ENCODE results near the gene PDE1C. TPM values are rescaled to one million over a fixed set of nuclear protein-coding genes. Genes with fewer than 3 reads are reported as not detected.

Gene PDE1C
- total RNA-seq, 2 experiments from 2014 or later, result not detected

GRCh38 chr7:31940167-31940566 is 130.0 kb downstream of the PDE1C start:
- ATAC-seq, result no peak
- Mint-ChIP-seq H3K4me1 (ENCODE audit: low read depth) (no peaks in the 10 kb centered on the region), H3K9me3 (ENCODE audit: insufficient read depth) (peaks cover 3% of the 10 kb centered on the region), H3K27ac (no peak overlapping the region), H3K27me3 (ENCODE audit: low read depth) (no peaks in the 10 kb centered on the region), H3K4me3 (no peak overlapping the region), H3K36me3 (ENCODE audit: low read depth) (no peaks in the 10 kb centered on the region)
- CTCF ChIA-PET, result no interaction called here
- DNase-seq, result no peak
- POLR2A ChIA-PET, result no interaction called here

DNA sequence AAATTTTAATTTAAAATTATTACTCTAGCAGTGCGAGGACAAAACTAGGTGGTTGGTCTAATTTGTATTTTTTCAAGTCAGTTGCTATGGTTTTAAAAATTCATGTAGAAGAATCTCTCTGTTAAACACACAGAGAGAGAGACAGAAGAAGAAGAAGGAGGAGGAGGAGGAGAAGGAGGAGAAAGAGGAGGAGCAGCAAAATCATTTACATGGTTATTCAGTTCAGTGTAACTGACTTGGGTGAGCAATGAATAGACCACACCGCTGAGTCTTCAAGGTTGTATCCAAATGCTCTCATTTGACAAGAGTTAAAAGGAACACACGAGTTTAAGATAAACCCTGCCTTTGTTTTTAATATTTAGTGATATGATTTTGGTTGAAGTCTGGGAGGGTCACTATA is 131.1 kb downstream of the PDE1C start:
- Mint-ChIP-seq H3K36me3 (ENCODE audit: low read depth) (no peaks in the 10 kb centered on the region), H3K9me3 (ENCODE audit: insufficient read depth) (peaks cover 3% of the 10 kb centered on the region), H3K4me3 (no peak overlapping the region), H3K4me1 (ENCODE audit: low read depth) (no peaks in the 10 kb centered on the region), H3K27me3 (ENCODE audit: low read depth) (no peaks in the 10 kb centered on the region), H3K27ac (no peak overlapping the region)
- ChIA-PET CTCF (no interaction called here), POLR2A (no interaction called here)
- no peak for DNase-seq
- ATAC-seq, result no peak

GRCh38 chr7:31938650-31939049 is 131.6 kb downstream of the PDE1C start:
- ChIA-PET POLR2A (no interaction called here), CTCF (no interaction called here)
- H3K4me3 Mint-ChIP-seq, result no peak overlapping the region
- H3K4me1 Mint-ChIP-seq (ENCODE audit: low read depth), result no peaks in the 10 kb centered on the region
- peaks cover 3% of the 10 kb centered on the region for H3K9me3 Mint-ChIP-seq (ENCODE audit: insufficient read depth)
- H3K36me3 Mint-ChIP-seq (ENCODE audit: low read depth), result no peaks in the 10 kb centered on the region
- no peaks in the 10 kb centered on the region for H3K27me3 Mint-ChIP-seq (ENCODE audit: low read depth)
- no peak overlapping the region for H3K27ac Mint-ChIP-seq
- no peak for ATAC-seq
- DNase-seq, result no peak

DNA sequence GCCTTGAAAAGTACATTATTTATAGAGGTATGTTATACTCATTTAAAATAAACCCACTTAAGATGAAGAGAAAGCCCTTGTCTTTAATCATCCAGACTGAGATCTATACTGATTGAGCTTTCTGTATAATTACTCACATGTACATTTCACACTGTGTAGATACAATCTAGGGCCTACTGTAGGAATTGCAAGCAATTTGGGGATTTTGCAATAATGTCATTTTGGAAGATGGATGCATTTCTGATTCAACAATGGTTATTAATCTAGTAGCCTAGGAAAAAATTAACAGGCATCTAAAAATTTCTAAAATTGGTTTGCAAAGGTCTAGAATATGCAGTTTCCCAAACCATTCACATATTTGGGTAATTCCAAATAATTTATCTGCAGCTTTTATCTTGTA is 132.2 kb downstream of the PDE1C start:
- H3K27me3 Mint-ChIP-seq (ENCODE audit: low read depth), result no peaks in the 10 kb centered on the region
- ATAC-seq (no peak), DNase-seq (no peak)
- no peaks in the 10 kb centered on the region for H3K36me3 Mint-ChIP-seq (ENCODE audit: low read depth)
- no peaks in the 10 kb centered on the region for H3K4me1 Mint-ChIP-seq (ENCODE audit: low read depth)
- CTCF ChIA-PET, result no interaction called here
- POLR2A ChIA-PET, result no interaction called here
- H3K27ac Mint-ChIP-seq, result no peak overlapping the region
- no peak overlapping the region for H3K4me3 Mint-ChIP-seq
- peaks cover 3% of the 10 kb centered on the region for H3K9me3 Mint-ChIP-seq (ENCODE audit: insufficient read depth)

- Mint-ChIP-seq H3K9me3 (ENCODE audit: insufficient read depth) (peaks cover 3% of the 10 kb centered on the region), H3K27ac (no peak overlapping the region), H3K4me3 (no peak overlapping the region), H3K36me3 (ENCODE audit: low read depth) (no peaks in the 10 kb centered on the region), H3K27me3 (ENCODE audit: low read depth) (no peaks in the 10 kb centered on the region), H3K4me1 (ENCODE audit: low read depth) (no peaks in the 10 kb centered on the region)
- ATAC-seq, result no peak
- POLR2A ChIA-PET, result no interaction called here
- CTCF ChIA-PET, result no interaction called here
- DNase-seq, result no peak
Measured at GRCh38 chr7:31935124-31936054, 134.8 kb downstream of the PDE1C start.

- Mint-ChIP-seq H3K27me3 (ENCODE audit: low read depth) (no peaks in the 10 kb centered on the region), H3K9me3 (ENCODE audit: insufficient read depth) (peaks cover 3% of the 10 kb centered on the region), H3K36me3 (ENCODE audit: low read depth) (no peaks in the 10 kb centered on the region), H3K27ac (no peak overlapping the region), H3K4me3 (no peak overlapping the region), H3K4me1 (ENCODE audit: low read depth) (no peaks in the 10 kb centered on the region)
- CTCF ChIA-PET, result no interaction called here
- ATAC-seq, result no peak
- no peak for DNase-seq
- POLR2A ChIA-PET, result no interaction called here
Measured at GRCh38 chr7:31934551-31934950, 135.7 kb downstream of the PDE1C start.

- Mint-ChIP-seq H3K36me3 (ENCODE audit: low read depth) (no peaks in the 10 kb centered on the region), H3K27ac (no peak overlapping the region), H3K4me1 (ENCODE audit: low read depth) (no peaks in the 10 kb centered on the region), H3K9me3 (ENCODE audit: insufficient read depth) (no peaks in the 10 kb centered on the region), H3K4me3 (no peak overlapping the region), H3K27me3 (ENCODE audit: low read depth) (no peaks in the 10 kb centered on the region)
- ATAC-seq (no peak), DNase-seq (no peak)
- ChIA-PET CTCF (no interaction called here), POLR2A (no interaction called here)
Measured at GRCh38 chr7:31933481-31933880, 136.7 kb downstream of the PDE1C start.

DNA sequence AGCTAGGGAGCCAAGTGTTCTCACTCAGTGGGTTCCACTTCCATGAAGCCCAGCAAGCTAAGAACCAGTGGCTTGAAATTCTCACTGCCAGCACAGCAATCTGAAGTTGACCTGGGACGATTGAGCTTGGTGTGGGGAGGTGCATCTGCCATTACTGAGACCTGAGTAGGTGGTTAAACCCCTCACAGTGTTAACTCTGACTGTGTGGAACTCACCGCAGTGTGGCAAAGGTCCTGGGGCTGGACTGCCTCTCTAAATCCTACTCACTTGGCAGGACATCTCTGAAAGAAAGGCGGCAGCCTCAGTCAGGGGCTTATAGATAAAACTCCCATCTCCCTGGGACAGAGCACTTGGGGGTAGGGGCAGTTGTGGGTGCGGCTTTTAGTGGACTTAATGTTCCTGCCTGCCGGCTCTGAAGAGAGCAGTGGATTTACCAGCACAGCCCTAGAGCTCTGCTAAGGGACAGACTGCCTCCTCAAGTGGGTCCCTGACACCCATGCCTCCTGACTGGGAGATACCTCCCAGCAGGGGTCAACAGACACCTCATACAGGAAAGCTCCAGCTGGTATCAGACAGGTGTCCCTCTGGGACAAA is 143.1 kb downstream of the PDE1C start:
- DNase-seq (no peak), ATAC-seq (no peak)
- Mint-ChIP-seq H3K4me3 (no peak overlapping the region), H3K27me3 (ENCODE audit: low read depth) (no peaks in the 10 kb centered on the region), H3K4me1 (ENCODE audit: low read depth) (no peaks in the 10 kb centered on the region), H3K27ac (no peak overlapping the region), H3K36me3 (ENCODE audit: low read depth) (no peaks in the 10 kb centered on the region), H3K9me3 (ENCODE audit: insufficient read depth) (no peaks in the 10 kb centered on the region)
- ChIA-PET POLR2A (no interaction called here), CTCF (no interaction called here)

- no peaks in the 10 kb centered on the region for H3K4me1 Mint-ChIP-seq (ENCODE audit: low read depth)
- POLR2A ChIA-PET, result no interaction called here
Measured at GRCh38 chr7:31925753-31926454, 144.3 kb downstream of the PDE1C start.

GRCh38 chr7:31924251-31924650 is 146.0 kb downstream of the PDE1C start:
- H3K27me3 Mint-ChIP-seq (ENCODE audit: low read depth), result no peaks in the 10 kb centered on the region
- DNase-seq (no peak), ATAC-seq (no peak)
- no peak overlapping the region for H3K4me3 Mint-ChIP-seq
- no peaks in the 10 kb centered on the region for H3K9me3 Mint-ChIP-seq (ENCODE audit: insufficient read depth)
- no peaks in the 10 kb centered on the region for H3K4me1 Mint-ChIP-seq (ENCODE audit: low read depth)
- no peak overlapping the region for H3K27ac Mint-ChIP-seq
- H3K36me3 Mint-ChIP-seq (ENCODE audit: low read depth), result no peaks in the 10 kb centered on the region
- ChIA-PET POLR2A (no interaction called here), CTCF (no interaction called here)

More at GRCh38 chr7:31925753-31926454, 144.3 kb downstream of the PDE1C start:
- CTCF ChIA-PET, result no interaction called here
- Mint-ChIP-seq H3K9me3 (ENCODE audit: insufficient read depth) (no peaks in the 10 kb centered on the region), H3K36me3 (ENCODE audit: low read depth) (no peaks in the 10 kb centered on the region), H3K27ac (no peak overlapping the region), H3K27me3 (ENCODE audit: low read depth) (no peaks in the 10 kb centered on the region), H3K4me3 (no peak overlapping the region)
- DNase-seq (no peak), ATAC-seq (no peak)

GRCh38 chr7:31922848-31923247 is 147.4 kb downstream of the PDE1C start:
- DNase-seq (no peak), ATAC-seq (no peak)
- no peaks in the 10 kb centered on the region for H3K27me3 Mint-ChIP-seq (ENCODE audit: low read depth)
- CTCF ChIA-PET, result no interaction called here
- H3K9me3 Mint-ChIP-seq (ENCODE audit: insufficient read depth), result no peaks in the 10 kb centered on the region
- no peaks in the 10 kb centered on the region for H3K4me1 Mint-ChIP-seq (ENCODE audit: low read depth)
- POLR2A ChIA-PET, result no interaction called here
- H3K27ac Mint-ChIP-seq, result no peak overlapping the region
- no peaks in the 10 kb centered on the region for H3K36me3 Mint-ChIP-seq (ENCODE audit: low read depth)
- H3K4me3 Mint-ChIP-seq, result no peak overlapping the region

GRCh38 chr7:31921047-31921446 is 149.2 kb downstream of the PDE1C start:
- Mint-ChIP-seq H3K4me3 (no peak overlapping the region), H3K4me1 (ENCODE audit: low read depth) (no peaks in the 10 kb centered on the region), H3K27ac (no peak overlapping the region), H3K36me3 (ENCODE audit: low read depth) (no peaks in the 10 kb centered on the region), H3K27me3 (ENCODE audit: low read depth) (no peaks in the 10 kb centered on the region), H3K9me3 (ENCODE audit: insufficient read depth) (no peaks in the 10 kb centered on the region)
- ATAC-seq (no peak), DNase-seq (no peak)
- ChIA-PET CTCF (no interaction called here), POLR2A (no interaction called here)

Measured in activated CD8-positive, alpha-beta T cell treated with anti-CD3 and anti-CD28 coated beads, Interleukin-2, amount 10 ng/mL, durations not matched to agents 7 days and 5 days (primary cell).